ENCODE results near the gene MSLN. TPM values are rescaled to one million over a fixed set of nuclear protein-coding genes. Genes with fewer than 3 reads are reported as not detected.
A peak's percentile ranks its signal among the peaks of the same experiment; 100 is the strongest.
"Not testable (repeated sequence)": the region's sequence is repeated elsewhere in the genome, so short reads cannot be mapped to it uniquely, and the experiment has no call there.

Gene MSLN
- total and polyA plus RNA-seq, 2 experiments from 2014 or later, result 0.10 TPM; not detected in 1

GRCh38 chr16:774086-775001 is 13.8 kb downstream of the MSLN start (continued):
- TF ChIP-seq, protein P1, sequence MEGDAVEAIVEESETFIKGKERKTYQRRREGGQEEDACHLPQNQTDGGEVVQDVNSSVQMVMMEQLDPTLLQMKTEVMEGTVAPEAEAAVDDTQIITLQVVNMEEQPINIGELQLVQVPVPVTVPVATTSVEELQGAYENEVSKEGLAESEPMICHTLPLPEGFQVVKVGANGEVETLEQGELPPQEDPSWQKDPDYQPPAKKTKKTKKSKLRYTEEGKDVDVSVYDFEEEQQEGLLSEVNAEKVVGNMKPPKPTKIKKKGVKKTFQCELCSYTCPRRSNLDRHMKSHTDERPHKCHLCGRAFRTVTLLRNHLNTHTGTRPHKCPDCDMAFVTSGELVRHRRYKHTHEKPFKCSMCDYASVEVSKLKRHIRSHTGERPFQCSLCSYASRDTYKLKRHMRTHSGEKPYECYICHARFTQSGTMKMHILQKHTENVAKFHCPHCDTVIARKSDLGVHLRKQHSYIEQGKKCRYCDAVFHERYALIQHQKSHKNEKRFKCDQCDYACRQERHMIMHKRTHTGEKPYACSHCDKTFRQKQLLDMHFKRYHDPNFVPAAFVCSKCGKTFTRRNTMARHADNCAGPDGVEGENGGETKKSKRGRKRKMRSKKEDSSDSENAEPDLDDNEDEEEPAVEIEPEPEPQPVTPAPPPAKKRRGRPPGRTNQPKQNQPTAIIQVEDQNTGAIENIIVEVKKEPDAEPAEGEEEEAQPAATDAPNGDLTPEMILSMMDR (conservative IDR thresholded peaks at IDR 0.05; ENCODE audit: low read depth in 2 of 2), result no peak
- TF ChIP-seq NANOG (IDR thresholded peaks at IDR 0.05; ENCODE audit: borderline replicate concordance) (no peak), EZH2 (IDR thresholded peaks at IDR 0.05; ENCODE audit: low read depth, unreplicated experiment) (no peak), REST (IDR thresholded peaks at IDR 0.05; ENCODE audit: unreplicated experiment) (no peak), POLR2AphosphoS5 (IDR thresholded peaks at IDR 0.05; ENCODE audit: low read depth) (no peak), ZNF331 (CRISPR knock-in tag; IDR thresholded peaks at IDR 0.05; ENCODE audit: low read depth) (no peak), CREB1 (CRISPR knock-in tag; IDR thresholded peaks at IDR 0.05; ENCODE audit: low read depth) (no peak), EZH2phosphoT487 (IDR thresholded peaks at IDR 0.05; ENCODE audit: unreplicated experiment) (no peak)

DNA sequence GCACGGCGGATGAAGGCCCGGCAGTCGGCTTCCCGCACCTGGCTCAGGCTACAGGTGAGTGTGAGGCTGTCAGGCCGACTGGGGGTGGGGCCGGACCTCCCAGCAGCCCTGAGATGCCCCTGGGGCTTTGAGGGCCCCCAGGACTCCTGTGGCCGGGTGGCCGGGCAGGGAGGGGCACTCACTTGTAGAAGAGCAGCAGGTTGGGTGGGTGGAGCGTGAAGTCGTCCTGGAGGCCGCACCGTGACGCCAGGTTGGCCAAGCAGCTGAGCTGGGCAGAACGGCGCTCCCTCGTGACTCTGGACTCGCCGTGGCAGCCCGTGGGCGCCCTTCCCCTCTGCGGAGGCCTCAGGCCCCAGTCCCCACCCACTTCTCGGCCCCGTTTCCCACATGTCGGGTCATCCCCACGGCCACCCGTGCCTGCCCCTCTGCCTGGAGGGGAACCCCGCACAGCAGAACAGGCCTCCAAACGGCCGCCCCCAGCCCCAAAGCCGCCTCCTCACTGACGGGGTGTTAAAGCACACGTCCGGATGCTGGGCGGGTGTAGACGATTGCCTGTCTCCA is 14.8 kb downstream of the MSLN start:
- H2AFZ ChIP-seq, result no peak overlapping the region
- H3K27ac ChIP-seq (ENCODE audit: low read depth), result no peak overlapping the region
- no peaks in the 10 kb centered on the region for H3K79me2 ChIP-seq (replicated peaks; ENCODE audit: insufficient read depth)
- H3K36me3 Mint-ChIP-seq (ENCODE audit: low read depth), result no peaks in the 10 kb centered on the region
- H3F3A ChIP-seq (replicated peaks; ENCODE audit: low read depth), result peaks cover 3% of the 10 kb centered on the region; the same call in 1 of the 2 replicates
- H3K27me3 ChIP-seq (ENCODE audit: insufficient read depth), result no peaks in the 10 kb centered on the region
- no peaks in the 10 kb centered on the region for H3K9me2 ChIP-seq (ENCODE audit: insufficient read depth)
- no peaks in the 10 kb centered on the region for H4K20me1 ChIP-seq (replicated peaks; ENCODE audit: insufficient read depth)
- no peak overlapping the region for H3K27ac Mint-ChIP-seq
- no peak for TF ChIP-seq ETS1 (IDR thresholded peaks at IDR 0.05)
- no peaks in the 10 kb centered on the region for H3K4me1 Mint-ChIP-seq
- no peak overlapping the region for H3K4me3 Mint-ChIP-seq
- peak; percentile 43 for ATAC-seq
- no peak overlapping the region for H3K4me2 ChIP-seq
- H3K4me3 ChIP-seq, result no peak overlapping the region
- no peak for DNase-seq (ENCODE audit: low spot score)
- no peaks in the 10 kb centered on the region for H3K4me1 ChIP-seq (ENCODE audit: insufficient read depth)
- H3K9me3 Mint-ChIP-seq, result no peaks in the 10 kb centered on the region
- no peaks in the 10 kb centered on the region for H3K36me3 ChIP-seq (ENCODE audit: insufficient read depth)
- H3K27me3 Mint-ChIP-seq (ENCODE audit: insufficient read depth, low read depth, poor library complexity), result peaks cover 8% of the 10 kb centered on the region

GRCh38 chr16:776298-776697 is 15.8 kb downstream of the MSLN start:
- not testable (repeated sequence) for ATAC-seq; H3K27me3 Mint-ChIP-seq (ENCODE audit: insufficient read depth, low read depth, poor library complexity); DNase-seq (ENCODE audit: low spot score); H3K36me3 Mint-ChIP-seq (ENCODE audit: low read depth); H3K4me3 Mint-ChIP-seq; H3K4me1 Mint-ChIP-seq; H3K36me3 ChIP-seq (ENCODE audit: insufficient read depth); H3K27ac ChIP-seq (ENCODE audit: low read depth); H2AFZ ChIP-seq; H3K4me2 ChIP-seq; H4K20me1 ChIP-seq (replicated peaks; ENCODE audit: insufficient read depth); H3K27ac Mint-ChIP-seq; H3K9me2 ChIP-seq (ENCODE audit: insufficient read depth); H3F3A ChIP-seq (replicated peaks; ENCODE audit: low read depth); H3K27me3 ChIP-seq (ENCODE audit: insufficient read depth); H3K4me1 ChIP-seq (ENCODE audit: insufficient read depth); H3K4me3 ChIP-seq; H3K9me3 Mint-ChIP-seq; H3K79me2 ChIP-seq (replicated peaks; ENCODE audit: insufficient read depth)
